Effector CD4-positive, alpha-beta T cell (primary cell): ENCODE data around the gene SLC7A5.

ENCODE experiments used
- DNase-seq: peaks from one replicate; pipeline ENCODE4 v3.0.0-alpha.2; 2020

SLC7A5 gene

GRCh38 chr16:87845213-87845612 lies 24.1 kb downstream of the SLC7A5 start:
- DNase-seq = no peak

- no peak for DNase-seq
Measured at GRCh38 chr16:87844809-87845208, 24.5 kb downstream of the SLC7A5 start.

GRCh38 chr16:87844120-87844733 lies 25.1 kb downstream of the SLC7A5 start:
- DNase-seq = no peak

GRCh38 chr16:87843678-87844105 lies 25.6 kb downstream of the SLC7A5 start:
- DNase-seq = no peak

- DNase-seq = no peak
Measured at GRCh38 chr16:87842209-87842869, 27.0 kb downstream of the SLC7A5 start.

GRCh38 chr16:87841340-87842208 lies 27.7 kb downstream of the SLC7A5 start:
- no peak for DNase-seq

- DNase-seq = no peak
Measured at GRCh38 chr16:87840271-87840978, 28.9 kb downstream of the SLC7A5 start.

- no peak for DNase-seq
Measured at GRCh38 chr16:87839542-87840270, 29.6 kb downstream of the SLC7A5 start.

GRCh38 chr16:87838643-87839541 lies 30.4 kb downstream of the SLC7A5 start:
- no peak for DNase-seq

- no peak for DNase-seq
Measured at GRCh38 chr16:87837627-87838289, 31.5 kb downstream of the SLC7A5 start.

- DNase-seq = no peak
Measured at GRCh38 chr16:87836844-87837581, 32.3 kb downstream of the SLC7A5 start.

GRCh38 chr16:87836346-87836843 lies 32.9 kb downstream of the SLC7A5 start:
- DNase-seq = no peak

GRCh38 chr16:87835882-87836331 lies 33.4 kb downstream of the SLC7A5 start:
- DNase-seq = no peak

- no peak for DNase-seq
Measured at GRCh38 chr16:87834668-87835473, 34.4 kb downstream of the SLC7A5 start.

GRCh38 chr16:87834005-87834667 lies 35.2 kb downstream of the SLC7A5 start:
- no peak for DNase-seq

- DNase-seq = no peak
Measured at GRCh38 chr16:87833548-87833947, 35.8 kb downstream of the SLC7A5 start.

GRCh38 chr16:87832741-87833502 lies 36.4 kb downstream of the SLC7A5 start:
- no peak for DNase-seq
